Mammary epithelial cell (primary cell): ENCODE measurements around the gene CLASP1.
"Not testable (repeated sequence)": the region's sequence is repeated elsewhere in the genome, so short reads cannot be mapped to it uniquely, and the experiment has no call there.

Experiments used
- EZH2 ChIP-seq: IDR thresholded peaks from 2 replicates; pipeline ENCODE4 v1.6.1; 2012; ENCODE audit warnings: low read length, inconsistent platforms, borderline replicate concordance
- TF ChIP-seq, protein P1 (sequence below), 2 donors: IDR thresholded peaks in 1 of 2; conservative IDR thresholded peaks in 1 of 2; 2 replicates each; pipeline ENCODE4 v1.5.1; 2011 to 2012; ENCODE audit warnings: inconsistent platforms in 2 of 2, low read length in 2 of 2, mild to moderate bottlenecking in 2 of 2, control low read depth in 1 of 2, low read depth in 1 of 2; ENCODE audit not compliant: insufficient read depth in 1 of 2; ENCODE audit errors: extremely low read depth in 1 of 2

DNA sequence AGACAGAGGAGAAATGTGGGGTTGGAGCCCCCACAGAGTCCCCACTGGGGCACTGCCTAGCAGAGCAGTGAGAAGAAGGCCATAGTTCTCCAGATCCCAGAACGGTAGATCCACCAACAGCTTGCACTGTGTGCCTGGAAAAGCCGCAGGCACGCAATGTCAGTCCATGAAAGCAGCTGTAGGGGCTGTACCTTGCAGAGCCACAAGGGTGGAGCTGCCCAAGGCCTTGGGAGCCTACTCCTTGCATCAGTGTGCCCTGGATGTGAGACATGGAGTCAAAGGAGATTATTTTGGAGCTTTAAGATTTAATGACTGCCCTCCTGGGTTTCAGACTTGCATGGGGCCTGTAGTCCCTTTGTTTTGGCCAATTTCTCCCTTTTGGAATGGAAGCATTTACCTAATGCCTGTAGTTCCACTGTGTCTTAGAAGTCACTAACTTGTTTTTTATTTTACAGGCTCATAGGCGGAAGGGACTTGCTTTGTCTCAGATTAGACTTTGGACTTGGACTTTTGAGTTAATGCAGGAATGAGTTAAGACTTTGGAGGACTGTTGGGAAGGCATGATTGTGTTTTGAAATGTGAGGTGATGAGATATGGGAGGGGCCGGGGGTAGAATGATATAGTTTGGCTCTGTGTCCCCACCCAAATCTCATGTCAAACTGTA is 274.7 kb downstream of the CLASP1 start:
- TF ChIP-seq, protein P1, sequence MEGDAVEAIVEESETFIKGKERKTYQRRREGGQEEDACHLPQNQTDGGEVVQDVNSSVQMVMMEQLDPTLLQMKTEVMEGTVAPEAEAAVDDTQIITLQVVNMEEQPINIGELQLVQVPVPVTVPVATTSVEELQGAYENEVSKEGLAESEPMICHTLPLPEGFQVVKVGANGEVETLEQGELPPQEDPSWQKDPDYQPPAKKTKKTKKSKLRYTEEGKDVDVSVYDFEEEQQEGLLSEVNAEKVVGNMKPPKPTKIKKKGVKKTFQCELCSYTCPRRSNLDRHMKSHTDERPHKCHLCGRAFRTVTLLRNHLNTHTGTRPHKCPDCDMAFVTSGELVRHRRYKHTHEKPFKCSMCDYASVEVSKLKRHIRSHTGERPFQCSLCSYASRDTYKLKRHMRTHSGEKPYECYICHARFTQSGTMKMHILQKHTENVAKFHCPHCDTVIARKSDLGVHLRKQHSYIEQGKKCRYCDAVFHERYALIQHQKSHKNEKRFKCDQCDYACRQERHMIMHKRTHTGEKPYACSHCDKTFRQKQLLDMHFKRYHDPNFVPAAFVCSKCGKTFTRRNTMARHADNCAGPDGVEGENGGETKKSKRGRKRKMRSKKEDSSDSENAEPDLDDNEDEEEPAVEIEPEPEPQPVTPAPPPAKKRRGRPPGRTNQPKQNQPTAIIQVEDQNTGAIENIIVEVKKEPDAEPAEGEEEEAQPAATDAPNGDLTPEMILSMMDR (conservative IDR thresholded peaks at IDR 0.05 in 1 of 2, IDR thresholded peaks at IDR 0.05 in 1 of 2; ENCODE audit: extremely low read depth in 1 of 2, insufficient read depth in 1 of 2, low read depth in 1 of 2, low read length in 2 of 2): not testable (repeated sequence)
- TF ChIP-seq EZH2: not testable (repeated sequence)
